Kidney epithelial cell (primary cell): ENCODE measurements around the gene FBLN2. TPM values are rescaled to one million over a fixed set of nuclear protein-coding genes. Genes with fewer than 3 reads are reported as not detected.

Experiments used
- DNase-seq: peaks from one replicate; pipeline ENCODE4 v3.0.0-alpha.2; 2010; ENCODE audit warnings: low read depth
- H3K27me3 ChIP-seq: 2 replicates; pipeline ENCODE4 v1.6.0; 2011; ENCODE audit warnings: low read length; ENCODE audit not compliant: control insufficient read depth, insufficient read depth
- H3K36me3 ChIP-seq: 2 replicates; pipeline ENCODE4 v1.5.1; 2011; ENCODE audit warnings: low read length; ENCODE audit not compliant: control insufficient read depth, insufficient read depth
- H3K4me3 ChIP-seq: 2 replicates; pipeline ENCODE4 v1.5.1; 2011; ENCODE audit warnings: low read depth, mild to moderate bottlenecking, control low read depth, low read length
- total RNA-seq: library from RNA; depleted of rRNA; stranded (reverse); fragments of >200 nt; gene quantifications from 2 replicates; pipeline ENCODE4 v1.2.3, GENCODE V29; 2015
- TF ChIP-seq, protein P1 (sequence below): IDR thresholded peaks from 2 replicates; pipeline ENCODE4 v1.5.1; 2011; ENCODE audit warnings: mild to moderate bottlenecking, moderate library complexity, low read length, control low read depth, inconsistent platforms; ENCODE audit not compliant: insufficient read depth, poor library complexity, severe bottlenecking

Gene FBLN2
- total RNA-seq, 1 donor from 2014 or later, result 6.7 TPM

DNA sequence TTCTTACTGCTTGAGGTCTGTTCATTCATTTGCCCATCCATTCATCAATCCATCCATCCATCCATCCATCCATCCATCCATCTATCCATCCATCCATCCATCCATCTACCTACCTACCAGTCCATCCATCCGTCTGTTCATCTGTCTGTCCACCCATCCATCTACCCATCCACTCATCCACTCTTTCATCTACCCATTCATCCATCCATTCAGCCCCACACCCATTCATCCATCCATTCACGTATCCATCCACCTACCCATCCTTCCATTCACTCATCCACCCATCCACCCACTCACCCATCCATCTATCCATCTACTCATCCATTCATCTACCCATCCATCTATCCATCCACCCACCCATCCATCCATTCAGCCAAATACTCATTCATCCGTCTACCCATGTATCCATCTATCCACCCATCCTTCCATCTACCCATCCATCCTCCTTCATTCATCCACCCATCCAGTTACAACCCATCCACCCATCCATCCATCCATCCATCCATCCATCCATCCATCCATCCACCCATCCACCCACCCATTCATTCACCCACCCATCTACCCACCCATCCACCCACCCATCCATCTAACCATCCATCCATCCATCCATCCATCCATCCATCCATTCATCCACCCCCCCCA, 68.3 kb downstream of the FBLN2 start:
- Histone ChIP-seq H3K36me3 (no peaks in the 10 kb centered on the region), H3K27me3 (no peaks in the 10 kb centered on the region), H3K4me3 (no peak overlapping the region)
- no peak for DNase-seq
- TF ChIP-seq, protein P1, sequence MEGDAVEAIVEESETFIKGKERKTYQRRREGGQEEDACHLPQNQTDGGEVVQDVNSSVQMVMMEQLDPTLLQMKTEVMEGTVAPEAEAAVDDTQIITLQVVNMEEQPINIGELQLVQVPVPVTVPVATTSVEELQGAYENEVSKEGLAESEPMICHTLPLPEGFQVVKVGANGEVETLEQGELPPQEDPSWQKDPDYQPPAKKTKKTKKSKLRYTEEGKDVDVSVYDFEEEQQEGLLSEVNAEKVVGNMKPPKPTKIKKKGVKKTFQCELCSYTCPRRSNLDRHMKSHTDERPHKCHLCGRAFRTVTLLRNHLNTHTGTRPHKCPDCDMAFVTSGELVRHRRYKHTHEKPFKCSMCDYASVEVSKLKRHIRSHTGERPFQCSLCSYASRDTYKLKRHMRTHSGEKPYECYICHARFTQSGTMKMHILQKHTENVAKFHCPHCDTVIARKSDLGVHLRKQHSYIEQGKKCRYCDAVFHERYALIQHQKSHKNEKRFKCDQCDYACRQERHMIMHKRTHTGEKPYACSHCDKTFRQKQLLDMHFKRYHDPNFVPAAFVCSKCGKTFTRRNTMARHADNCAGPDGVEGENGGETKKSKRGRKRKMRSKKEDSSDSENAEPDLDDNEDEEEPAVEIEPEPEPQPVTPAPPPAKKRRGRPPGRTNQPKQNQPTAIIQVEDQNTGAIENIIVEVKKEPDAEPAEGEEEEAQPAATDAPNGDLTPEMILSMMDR, result no peak

DNA sequence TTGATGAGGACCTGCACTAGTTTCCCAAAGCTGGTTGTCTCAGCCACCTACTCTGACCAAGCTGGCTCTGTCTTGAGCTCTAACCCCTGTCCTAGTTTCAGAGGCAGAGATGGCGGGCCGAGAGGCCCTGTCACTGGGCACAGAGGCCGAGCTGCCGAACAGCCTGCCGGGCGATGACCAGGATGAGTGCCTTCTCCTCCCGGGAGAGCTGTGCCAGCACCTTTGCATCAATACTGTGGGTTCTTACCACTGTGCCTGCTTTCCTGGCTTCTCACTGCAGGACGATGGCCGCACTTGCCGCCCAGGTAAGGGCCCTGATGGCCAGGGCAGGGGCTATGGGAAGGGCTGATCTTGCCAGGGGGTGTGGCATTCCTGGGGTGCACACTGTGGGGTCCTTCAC, 69.1 kb downstream of the FBLN2 start:
- no peaks in the 10 kb centered on the region for H3K36me3 ChIP-seq
- TF ChIP-seq, protein P1, result no peak
- no peak for DNase-seq
- H3K4me3 ChIP-seq, result no peak overlapping the region
- H3K27me3 ChIP-seq, result no peaks in the 10 kb centered on the region

GRCh38 chr3:13618836-13619235, 69.9 kb downstream of the FBLN2 start:
- H3K36me3 ChIP-seq, result no peaks in the 10 kb centered on the region
- H3K27me3 ChIP-seq, result no peaks in the 10 kb centered on the region
- TF ChIP-seq, protein P1, result no peak
- H3K4me3 ChIP-seq, result no peak overlapping the region
- no peak for DNase-seq

- H3K36me3 ChIP-seq, result no peaks in the 10 kb centered on the region
- no peaks in the 10 kb centered on the region for H3K27me3 ChIP-seq
- no peak overlapping the region for H3K4me3 ChIP-seq
- no peak for DNase-seq
- TF ChIP-seq, protein P1, result no peak
These were observed 70.8 kb downstream of the FBLN2 start for GRCh38 chr3:13619661-13620230.

GRCh38 chr3:13620281-13620680, 71.4 kb downstream of the FBLN2 start:
- no peak for DNase-seq
- H3K27me3 ChIP-seq, result no peaks in the 10 kb centered on the region
- TF ChIP-seq, protein P1, result no peak
- H3K36me3 ChIP-seq, result no peaks in the 10 kb centered on the region
- H3K4me3 ChIP-seq, result no peak overlapping the region
